ENCODE measurements around the gene CEMIP2. TPM values are rescaled to one million over a fixed set of nuclear protein-coding genes. Genes with fewer than 3 reads are reported as not detected.

Gene CEMIP2
- total and polyA plus RNA-seq, 12 donors = 4.7 to 34.9 (median 9.6) TPM

DNA sequence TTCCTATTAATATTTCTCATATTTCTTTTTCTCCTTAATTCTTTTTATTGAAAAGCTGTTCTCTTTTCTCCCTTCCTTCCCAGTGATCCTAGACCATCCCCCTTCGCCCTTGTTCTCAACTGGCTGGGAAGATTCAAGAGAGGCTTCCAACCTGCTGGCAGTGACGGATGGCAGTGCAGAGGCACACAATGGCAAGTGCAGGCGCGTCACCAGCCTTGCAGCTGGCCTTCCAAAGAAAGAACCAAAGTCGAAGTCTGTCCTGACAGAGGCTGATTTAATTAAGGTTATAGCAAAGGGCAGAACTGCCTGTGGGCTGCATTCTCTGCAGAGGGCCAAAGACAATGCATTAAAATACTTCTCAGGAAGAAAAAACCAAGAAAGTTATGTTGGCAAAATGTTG is 7.4 kb downstream of the CEMIP2 start:
- 76 to 77% methylated on average over 5 of the region's 5 CpGs for WGBS, 2 donors
- TF ChIP-seq, protein P1, sequence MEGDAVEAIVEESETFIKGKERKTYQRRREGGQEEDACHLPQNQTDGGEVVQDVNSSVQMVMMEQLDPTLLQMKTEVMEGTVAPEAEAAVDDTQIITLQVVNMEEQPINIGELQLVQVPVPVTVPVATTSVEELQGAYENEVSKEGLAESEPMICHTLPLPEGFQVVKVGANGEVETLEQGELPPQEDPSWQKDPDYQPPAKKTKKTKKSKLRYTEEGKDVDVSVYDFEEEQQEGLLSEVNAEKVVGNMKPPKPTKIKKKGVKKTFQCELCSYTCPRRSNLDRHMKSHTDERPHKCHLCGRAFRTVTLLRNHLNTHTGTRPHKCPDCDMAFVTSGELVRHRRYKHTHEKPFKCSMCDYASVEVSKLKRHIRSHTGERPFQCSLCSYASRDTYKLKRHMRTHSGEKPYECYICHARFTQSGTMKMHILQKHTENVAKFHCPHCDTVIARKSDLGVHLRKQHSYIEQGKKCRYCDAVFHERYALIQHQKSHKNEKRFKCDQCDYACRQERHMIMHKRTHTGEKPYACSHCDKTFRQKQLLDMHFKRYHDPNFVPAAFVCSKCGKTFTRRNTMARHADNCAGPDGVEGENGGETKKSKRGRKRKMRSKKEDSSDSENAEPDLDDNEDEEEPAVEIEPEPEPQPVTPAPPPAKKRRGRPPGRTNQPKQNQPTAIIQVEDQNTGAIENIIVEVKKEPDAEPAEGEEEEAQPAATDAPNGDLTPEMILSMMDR (IDR thresholded peaks at IDR 0.05) = no peak
- intact Hi-C loops (cut with DNase I) = loop anchor here in 3 of 10 donors (10.0 kb wide), 4 partner anchors 54 to 156 kb away; no protein-coding TSS in a partner anchor
- Histone ChIP-seq H3K36me3 (no peaks in the 10 kb centered on the region), H3K4me3 (no peak overlapping the region), H3K4me1 (peaks cover 0 to 82% (median 18%) of the 10 kb centered on the region in 9 donors), H3K27me3 (no peaks in the 10 kb centered on the region), H3K27ac (no peak overlapping the region), H3K9me3 (no peaks in the 10 kb centered on the region)
- ATAC-seq (peak in 5 of 8 donors; percentile 25 to 63 (median 53)), DNase-seq (no peak)

DNA sequence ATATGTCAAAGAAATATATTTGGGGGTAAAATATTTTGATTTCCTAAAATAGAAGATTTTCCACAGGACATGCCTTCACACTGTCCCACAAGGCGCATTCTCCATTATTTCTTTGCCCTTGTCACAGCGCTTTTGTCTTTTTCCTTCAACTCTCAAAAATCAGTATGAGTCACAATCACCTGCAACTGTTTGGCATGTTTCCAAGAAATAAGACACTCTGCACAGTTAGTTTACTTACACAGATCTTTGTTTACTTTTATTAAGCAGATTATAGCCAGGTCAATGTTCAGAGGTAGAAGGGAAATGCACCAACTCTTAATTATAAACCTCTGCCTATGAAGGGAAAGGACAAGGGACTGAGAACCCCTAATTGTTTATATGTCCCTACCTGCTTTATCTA is 9.5 kb downstream of the CEMIP2 start:
- WGBS, 2 donors = 73 to 87% methylated on average over 2 of the region's 2 CpGs
- peak in 2 of 8 donors; percentile 33 to 47 for ATAC-seq
- H3K4me1 ChIP-seq = peaks cover 0 to 61% (median 15%) of the 10 kb centered on the region in 9 donors

DNA sequence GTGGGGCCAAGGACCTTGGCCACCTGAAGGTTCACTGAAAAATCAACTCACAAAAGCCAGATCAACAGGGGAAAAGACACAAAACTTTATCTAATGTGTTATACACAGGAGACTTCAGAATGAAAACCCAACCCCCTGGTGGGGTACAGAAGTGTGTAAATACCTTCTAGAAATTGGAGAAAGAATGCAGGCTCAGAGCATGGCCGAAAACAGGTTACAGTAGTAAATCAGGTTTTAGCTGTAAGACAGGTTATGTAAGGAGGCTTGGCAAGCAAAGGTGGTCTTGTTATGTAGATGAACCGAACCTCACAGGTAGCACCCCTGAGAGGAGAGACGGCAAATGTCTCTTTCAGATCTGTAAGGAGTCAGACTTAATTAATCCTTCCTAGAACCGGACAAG is 10.0 kb downstream of the CEMIP2 start:
- Histone ChIP-seq H3K27ac (no peak overlapping the region), H3K9me3 (no peaks in the 10 kb centered on the region), H3K4me3 (no peak overlapping the region), H3K27me3 (no peaks in the 10 kb centered on the region), H3K36me3 (no peaks in the 10 kb centered on the region), H3K4me1 (peaks cover 0 to 55% (median 15%) of the 10 kb centered on the region in 9 donors)
- ATAC-seq = no peak
- TF ChIP-seq, protein P1 (IDR thresholded peaks at IDR 0.05) = no peak
- 86 to 88% methylated on average over 4 of the region's 4 CpGs for WGBS, 2 donors
- DNase-seq = no peak
- intact Hi-C loops (cut with DNase I) = no loop called here

More for the DNA sequence above, 9.5 kb downstream of the CEMIP2 start:
- TF ChIP-seq, protein P1 (IDR thresholded peaks at IDR 0.05) = no peak
- Histone ChIP-seq H3K36me3 (no peaks in the 10 kb centered on the region), H3K27ac (no peak overlapping the region), H3K27me3 (no peaks in the 10 kb centered on the region), H3K4me3 (no peak overlapping the region), H3K9me3 (no peaks in the 10 kb centered on the region)
- intact Hi-C loops (cut with DNase I) = no loop called here
- DNase-seq = no peak

DNA sequence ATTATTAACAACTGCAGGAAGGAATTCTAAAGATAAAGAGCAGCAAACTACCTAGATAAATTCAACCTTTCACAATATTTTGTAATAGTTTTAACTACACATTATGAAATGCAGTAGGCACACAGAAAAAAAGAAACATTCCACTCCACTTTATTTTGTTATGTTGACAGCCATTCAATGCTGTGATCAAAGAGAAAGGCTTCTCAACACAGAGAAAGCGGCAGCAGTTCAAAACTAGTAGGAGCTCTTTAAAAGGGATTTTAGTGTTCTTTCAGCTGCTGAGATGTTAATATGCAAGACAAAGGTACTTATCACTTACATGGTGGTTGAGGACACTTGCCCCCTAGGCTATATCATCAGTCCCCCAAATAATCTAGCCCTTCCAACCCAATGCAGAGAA is 11.6 kb downstream of the CEMIP2 start:
- no peaks in the 10 kb centered on the region for H3K27me3 ChIP-seq
- 95 to 96% methylated on average over 1 of the region's 1 CpG for WGBS, 2 donors
- H3K27ac ChIP-seq = no peak overlapping the region
- no peak overlapping the region for H3K4me3 ChIP-seq
- TF ChIP-seq, protein P1 (IDR thresholded peaks at IDR 0.05) = no peak
- H3K4me1 ChIP-seq = peaks cover 0 to 51% (median 11%) of the 10 kb centered on the region in 9 donors
- ATAC-seq (no peak), DNase-seq (no peak)
- H3K9me3 ChIP-seq = no peaks in the 10 kb centered on the region
- intact Hi-C loops (cut with DNase I) = loop anchor here in 1 of 10 donors (2.0 kb wide), 1 partner anchor 14 kb away; no protein-coding TSS in a partner anchor
- no peaks in the 10 kb centered on the region for H3K36me3 ChIP-seq
